ENCODE measurements around the gene CISTR.
"Not testable (repeated sequence)": the region's sequence is repeated elsewhere in the genome, so short reads cannot be mapped to it uniquely, and the experiment has no call there.

Gene CISTR

DNA sequence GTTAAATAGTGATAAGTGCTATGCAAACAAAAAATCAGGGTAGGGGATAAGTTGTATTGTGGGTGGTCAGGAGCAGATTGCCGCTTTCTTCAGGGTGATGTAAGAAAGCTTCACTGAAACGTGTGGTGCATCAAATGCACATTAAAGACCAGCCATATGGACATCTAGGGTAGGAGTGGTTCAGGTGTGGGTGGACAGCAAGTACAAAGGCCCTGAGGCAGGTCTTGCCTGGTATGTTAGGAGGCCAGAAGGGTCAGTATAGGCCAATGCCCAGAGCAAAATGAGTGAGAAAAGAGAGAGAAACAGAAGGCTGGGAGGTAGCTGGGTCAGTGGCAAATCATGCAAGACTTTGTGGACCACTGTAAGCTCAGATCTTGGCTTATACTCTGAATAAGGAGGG is 25.6 kb upstream of the CISTR start:
- ATAC-seq (ENCODE audit: low read depth) (no peak), DNase-seq (ENCODE audit: low spot score in 2 of 2) (no peak)
- Mint-ChIP-seq H3K36me3 (no peaks in the 10 kb centered on the region), H3K27me3 (peaks cover 9% of the 10 kb centered on the region), H3K4me3 (no peak overlapping the region), H3K9me3 (no peaks in the 10 kb centered on the region), H3K4me1 (no peaks in the 10 kb centered on the region), H3K27ac (no peak overlapping the region)

GRCh38 chr12:53776872-53777271 is 25.1 kb upstream of the CISTR start:
- ATAC-seq (ENCODE audit: low read depth) = no peak
- Mint-ChIP-seq H3K4me3 (no peak overlapping the region), H3K36me3 (no peaks in the 10 kb centered on the region), H3K9me3 (no peaks in the 10 kb centered on the region), H3K4me1 (no peaks in the 10 kb centered on the region), H3K27me3 (peaks cover 7% of the 10 kb centered on the region), H3K27ac (no peak overlapping the region)
- DNase-seq (ENCODE audit: low spot score in 2 of 2) = no peak

- H3K36me3 Mint-ChIP-seq = no peaks in the 10 kb centered on the region
- DNase-seq (ENCODE audit: low spot score in 2 of 2) (no peak), ATAC-seq (ENCODE audit: low read depth) (no peak)
- H3K4me1 Mint-ChIP-seq = no peaks in the 10 kb centered on the region
- no peak overlapping the region for H3K27ac Mint-ChIP-seq
- H3K4me3 Mint-ChIP-seq = no peak overlapping the region
- no peaks in the 10 kb centered on the region for H3K9me3 Mint-ChIP-seq
- H3K27me3 Mint-ChIP-seq = peaks cover 4% of the 10 kb centered on the region
Observed at GRCh38 chr12:53775478-53776145, 23.8 kb upstream of the CISTR start.

DNA sequence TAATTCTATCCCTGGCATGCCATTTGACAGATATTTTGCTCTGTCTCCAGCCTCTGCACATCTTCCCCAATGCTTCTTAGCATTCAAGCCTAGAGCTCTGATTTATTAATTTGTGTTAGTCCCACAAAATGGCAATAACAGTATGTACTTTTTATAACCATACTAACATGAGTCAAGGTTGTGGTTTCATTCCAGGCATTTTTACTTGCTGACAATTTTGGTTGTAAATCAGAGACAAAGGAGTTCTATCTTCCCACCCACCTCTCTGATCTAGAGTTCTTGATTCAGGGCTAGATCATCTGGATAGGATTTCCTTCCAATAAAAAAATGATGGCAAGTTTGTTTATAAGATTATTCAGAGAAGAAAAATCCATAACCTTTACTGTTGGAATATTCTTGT is 18.5 kb upstream of the CISTR start:
- H3K4me1 Mint-ChIP-seq = no peaks in the 10 kb centered on the region
- DNase-seq (ENCODE audit: low spot score in 2 of 2) (no peak), ATAC-seq (ENCODE audit: low read depth) (no peak)
- no peak overlapping the region for H3K4me3 Mint-ChIP-seq
- H3K27ac Mint-ChIP-seq = no peak overlapping the region
- H3K9me3 Mint-ChIP-seq = no peaks in the 10 kb centered on the region
- H3K27me3 Mint-ChIP-seq = peaks cover 16% of the 10 kb centered on the region
- no peaks in the 10 kb centered on the region for H3K36me3 Mint-ChIP-seq

- Mint-ChIP-seq H3K4me1 (no peaks in the 10 kb centered on the region), H3K9me3 (no peaks in the 10 kb centered on the region), H3K36me3 (no peaks in the 10 kb centered on the region), H3K27ac (no peak overlapping the region), H3K27me3 (peaks cover 20% of the 10 kb centered on the region), H3K4me3 (no peak overlapping the region)
- DNase-seq (ENCODE audit: low spot score in 2 of 2) (no peak), ATAC-seq (ENCODE audit: low read depth) (no peak)
Observed at GRCh38 chr12:53768976-53769375, 17.2 kb upstream of the CISTR start.

- Mint-ChIP-seq H3K36me3 (peaks cover 3% of the 10 kb centered on the region), H3K9me3 (no peaks in the 10 kb centered on the region), H3K27ac (no peak overlapping the region), H3K4me1 (no peaks in the 10 kb centered on the region), H3K27me3 (peaks cover 29% of the 10 kb centered on the region), H3K4me3 (no peak overlapping the region)
- ATAC-seq (ENCODE audit: low read depth) = no peak
- DNase-seq (ENCODE audit: low spot score in 2 of 2) = no peak
Observed at GRCh38 chr12:53766881-53767280, 15.1 kb upstream of the CISTR start.

GRCh38 chr12:53765891-53766290 is 14.1 kb upstream of the CISTR start:
- peaks cover 3% of the 10 kb centered on the region for H3K36me3 Mint-ChIP-seq
- H3K27ac Mint-ChIP-seq = no peak overlapping the region
- H3K4me3 Mint-ChIP-seq = no peak overlapping the region
- peaks cover 35% of the 10 kb centered on the region for H3K27me3 Mint-ChIP-seq
- no peak for DNase-seq (ENCODE audit: low spot score in 2 of 2)
- H3K4me1 Mint-ChIP-seq = no peaks in the 10 kb centered on the region
- no peaks in the 10 kb centered on the region for H3K9me3 Mint-ChIP-seq
- no peak for ATAC-seq (ENCODE audit: low read depth)

GRCh38 chr12:53764615-53765014 is 12.8 kb upstream of the CISTR start:
- Mint-ChIP-seq H3K27me3 (peaks cover 43% of the 10 kb centered on the region), H3K27ac (no peak overlapping the region), H3K36me3 (peaks cover 3% of the 10 kb centered on the region), H3K4me1 (no peaks in the 10 kb centered on the region), H3K4me3 (no peak overlapping the region), H3K9me3 (no peaks in the 10 kb centered on the region)
- no peak for ATAC-seq (ENCODE audit: low read depth)
- DNase-seq (ENCODE audit: low spot score in 2 of 2) = no peak

DNA sequence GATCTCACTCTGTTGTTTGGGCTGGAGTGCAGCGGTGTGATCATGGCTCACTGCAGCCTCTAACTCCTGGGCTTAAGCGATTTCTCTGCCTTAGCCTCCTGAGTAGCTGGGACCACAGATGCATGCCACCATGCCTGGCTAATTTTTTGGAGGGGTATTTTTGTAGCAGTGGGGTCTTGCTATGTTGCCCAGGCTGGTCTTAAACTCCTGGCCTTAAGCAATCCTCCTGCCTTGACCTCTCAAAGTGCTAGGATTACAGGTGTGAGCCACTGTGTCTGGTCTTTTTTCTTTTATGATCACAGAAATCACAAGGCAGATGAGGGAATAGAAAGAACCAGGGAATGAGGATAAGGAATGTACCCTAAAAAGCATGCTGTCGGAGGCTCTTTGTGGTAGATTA is 11.0 kb upstream of the CISTR start:
- not testable (repeated sequence) for H3K36me3 Mint-ChIP-seq; DNase-seq (ENCODE audit: low spot score in 2 of 2); ATAC-seq (ENCODE audit: low read depth); H3K4me3 Mint-ChIP-seq; H3K27ac Mint-ChIP-seq; H3K9me3 Mint-ChIP-seq; H3K4me1 Mint-ChIP-seq
- H3K27me3 Mint-ChIP-seq = peaks cover 54% of the 10 kb centered on the region

- no peak for ATAC-seq (ENCODE audit: low read depth)
- Mint-ChIP-seq H3K27me3 (peaks cover 44% of the 10 kb centered on the region), H3K36me3 (peaks cover 3% of the 10 kb centered on the region), H3K27ac (no peak overlapping the region), H3K4me3 (no peak overlapping the region), H3K9me3 (no peaks in the 10 kb centered on the region), H3K4me1 (peaks cover 14% of the 10 kb centered on the region)
- no peak for DNase-seq (ENCODE audit: low spot score in 2 of 2)
Observed at GRCh38 chr12:53761306-53761705, 9.5 kb upstream of the CISTR start.

GRCh38 chr12:53759261-53759660 is 7.5 kb upstream of the CISTR start:
- Mint-ChIP-seq H3K4me1 (peaks cover 18% of the 10 kb centered on the region), H3K36me3 (peaks cover 3% of the 10 kb centered on the region), H3K9me3 (no peaks in the 10 kb centered on the region), H3K27ac (no peak overlapping the region), H3K4me3 (no peak overlapping the region), H3K27me3 (peaks cover 34% of the 10 kb centered on the region)
- DNase-seq (ENCODE audit: low spot score in 2 of 2) = no peak
- ATAC-seq (ENCODE audit: low read depth) = no peak

- H3K27me3 Mint-ChIP-seq = peaks cover 33% of the 10 kb centered on the region
- no peak for DNase-seq (ENCODE audit: low spot score in 2 of 2)
- no peak overlapping the region for H3K27ac Mint-ChIP-seq
Observed at GRCh38 chr12:53758730-53759103, 6.9 kb upstream of the CISTR start.

DNA sequence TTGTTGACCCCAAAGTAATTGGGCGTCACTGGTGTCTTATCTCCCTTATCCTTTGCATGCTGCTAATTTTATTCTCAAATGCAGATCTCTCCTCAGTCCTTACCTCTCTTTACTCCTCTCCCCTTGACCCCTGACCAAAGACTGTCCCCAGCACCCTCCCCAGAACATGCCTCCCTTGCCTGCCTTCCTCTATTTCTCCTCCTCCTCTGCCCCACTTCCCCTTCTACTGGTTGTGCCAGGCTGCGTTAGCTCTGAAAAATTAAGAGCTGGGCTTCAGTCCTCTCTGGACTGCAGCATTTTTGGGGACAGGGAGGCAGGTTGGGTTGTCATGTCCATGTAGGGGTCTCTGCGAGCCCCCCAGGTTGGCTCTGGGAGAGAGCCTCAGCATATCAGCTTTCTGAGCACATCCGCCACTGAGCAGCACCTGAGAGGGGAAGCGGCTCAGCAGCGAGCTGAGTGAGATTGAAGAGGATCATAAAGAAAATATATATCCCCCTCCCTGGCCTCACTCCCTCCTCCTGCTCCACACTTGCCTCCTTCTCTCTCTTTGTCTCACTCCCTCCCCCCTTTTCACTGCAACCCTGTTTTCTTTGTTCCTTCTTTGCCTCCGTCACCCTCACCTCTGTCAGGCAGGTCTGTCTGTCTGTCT is 6.4 kb upstream of the CISTR start:
- no peak for ATAC-seq (ENCODE audit: low read depth)
- Mint-ChIP-seq H3K27me3 (peaks cover 28% of the 10 kb centered on the region), H3K4me3 (no peak overlapping the region), H3K4me1 (peaks cover 18% of the 10 kb centered on the region), H3K9me3 (no peaks in the 10 kb centered on the region), H3K36me3 (peaks cover 2% of the 10 kb centered on the region), H3K27ac (no peak overlapping the region)
- no peak for DNase-seq (ENCODE audit: low spot score in 2 of 2)

More at GRCh38 chr12:53758730-53759103, 6.9 kb upstream of the CISTR start:
- Mint-ChIP-seq H3K4me3 (no peak overlapping the region), H3K9me3 (no peaks in the 10 kb centered on the region), H3K4me1 (peaks cover 18% of the 10 kb centered on the region), H3K36me3 (peaks cover 3% of the 10 kb centered on the region)
- ATAC-seq (ENCODE audit: low read depth) = no peak

- peak; percentile 33 for ATAC-seq (ENCODE audit: low read depth)
- Mint-ChIP-seq H3K27ac (no peak overlapping the region), H3K4me1 (peaks cover 18% of the 10 kb centered on the region), H3K4me3 (peak overlapping the region; percentile 15), H3K27me3 (peaks cover 25% of the 10 kb centered on the region), H3K9me3 (no peaks in the 10 kb centered on the region), H3K36me3 (no peaks in the 10 kb centered on the region)
- peak; percentile 77 to 83 for DNase-seq (ENCODE audit: low spot score in 2 of 2)
Observed at GRCh38 chr12:53757101-53757770, 5.5 kb upstream of the CISTR start.

Data from memory B cell (primary cell).